SJSA1 (cell line): Measurements from ENCODE around the gene KRTAP10-3. TPM values are rescaled to one million over a fixed set of nuclear protein-coding genes. Genes with fewer than 3 reads are reported as not detected.
A peak's percentile ranks its signal among the peaks of the same experiment; 100 is the strongest.
"Not testable (repeated sequence)": the region's sequence is repeated elsewhere in the genome, so short reads cannot be mapped to it uniquely, and the experiment has no call there.

ENCODE experiments used
- DNase-seq, 2 experiments: peaks; one replicate each; pipeline ENCODE4 v3.0.0-alpha.2; 2015 to 2020; ENCODE audit warnings: low spot score in 2 of 2, low read depth in 1 of 2
- H3K27ac ChIP-seq: fragments of 250-450 bp; sonication (Bioruptor Pico); 2 replicates; pipeline ENCODE4 v1.5.1; 2020; ENCODE audit warnings: mild to moderate bottlenecking, moderate library complexity
- H3K27me3 ChIP-seq: fragments of 250-450 bp; sonication (Bioruptor Pico); replicated peaks from 2 replicates; pipeline ENCODE4 v1.5.1; 2020; ENCODE audit warnings: mild to moderate bottlenecking, moderate library complexity
- H3K36me3 ChIP-seq: fragments of 250-450 bp; sonication (Bioruptor Pico); 2 replicates; pipeline ENCODE4 v1.5.1; 2020; ENCODE audit warnings: mild to moderate bottlenecking
- H3K4me1 ChIP-seq: fragments of 250-450 bp; sonication (Bioruptor Pico); replicated peaks from 2 replicates; pipeline ENCODE4 v1.6.1; 2021; ENCODE audit warnings: mild to moderate bottlenecking
- H3K4me3 ChIP-seq: fragments of 250-450 bp; sonication (Bioruptor Pico); 2 replicates; pipeline ENCODE4 v1.5.1; 2020; ENCODE audit warnings: mild to moderate bottlenecking
- H3K9me3 ChIP-seq: fragments of 250-450 bp; sonication (Bioruptor Pico); replicated peaks from 2 replicates; pipeline ENCODE4 v1.5.1; 2020; ENCODE audit warnings: mild to moderate bottlenecking
- total RNA-seq: library from RNA; depleted of rRNA; stranded (reverse); fragments of >200 nt; shearing (Covaris generic); gene quantifications from 2 replicates; pipeline ENCODE4 v1.2.3, GENCODE V29; 2014

Gene KRTAP10-3
- total RNA-seq, 1 experiment from 2014 or later, result not detected

GRCh38 chr21:44594406-44594916 is 35.9 kb upstream of the KRTAP10-3 start:
- Histone ChIP-seq H3K4me3 (no peak overlapping the region), H3K4me1 (no peaks in the 10 kb centered on the region), H3K36me3 (no peaks in the 10 kb centered on the region), H3K9me3 (no peaks in the 10 kb centered on the region), H3K27me3 (0 out of 2 replicates have a peak, but pooled peaks cover 10% of the 10 kb centered on the region), H3K27ac (no peak overlapping the region)
- peak in 1 of 2 experiments; percentile 16 for DNase-seq

GRCh38 chr21:44593598-44594405 is 35.2 kb upstream of the KRTAP10-3 start:
- peak in 1 of 2 experiments; percentile 32 for DNase-seq
- Histone ChIP-seq H3K27me3 (0 out of 2 replicates have a peak, but pooled peaks cover 9% of the 10 kb centered on the region), H3K9me3 (no peaks in the 10 kb centered on the region; the same call in 1 of the 2 replicates), H3K27ac (no peak overlapping the region), H3K4me1 (no peaks in the 10 kb centered on the region), H3K4me3 (no peak overlapping the region), H3K36me3 (no peaks in the 10 kb centered on the region)

GRCh38 chr21:44592446-44593311 is 34.1 kb upstream of the KRTAP10-3 start, which contains the start of gene KRTAP10-6:
Gene KRTAP10-6, minus strand, starts transcription at chr21:44592505. Its CDS starts 21 bp downstream, at chr21:44592484.
- no peaks in the 10 kb centered on the region for H3K36me3 ChIP-seq
- H3K27ac ChIP-seq, result no peak within 1 kb of the TSS

GRCh38 chr21:44591801-44592130 is 33.2 kb upstream of the KRTAP10-3 start:
- not testable (repeated sequence) for H3K27ac ChIP-seq, H3K27me3 ChIP-seq, DNase-seq, H3K36me3 ChIP-seq, H3K4me1 ChIP-seq, H3K4me3 ChIP-seq, H3K9me3 ChIP-seq

More at GRCh38 chr21:44592446-44593311, 34.1 kb upstream of the KRTAP10-3 start, which contains the start of gene KRTAP10-6:
- no peaks in the 10 kb centered on the region for H3K4me1 ChIP-seq
- no peaks in the 10 kb centered on the region; the same call in 1 of the 2 replicates for H3K9me3 ChIP-seq
- peak in 1 of 2 experiments; percentile 36 for DNase-seq
- H3K27me3 ChIP-seq, result 0 out of 2 replicates have a peak, but pooled peaks cover 6% of the 10 kb centered on the region
- H3K4me3 ChIP-seq, result no peak within 1 kb of the TSS

- H3K27ac ChIP-seq, H3K27me3 ChIP-seq, H3K4me1 ChIP-seq, H3K36me3 ChIP-seq, H3K4me3 ChIP-seq, H3K9me3 ChIP-seq, DNase-seq: not testable (repeated sequence)
Measured at GRCh38 chr21:44590897-44591800, 32.6 kb upstream of the KRTAP10-3 start.

GRCh38 chr21:44590311-44590721 is 31.7 kb upstream of the KRTAP10-3 start:
- no peaks in the 10 kb centered on the region for H3K4me1 ChIP-seq
- no peak overlapping the region for H3K4me3 ChIP-seq
- no peaks in the 10 kb centered on the region for H3K36me3 ChIP-seq
- H3K9me3 ChIP-seq, result no peaks in the 10 kb centered on the region; the same call in 1 of the 2 replicates
- H3K27me3 ChIP-seq, result no peaks in the 10 kb centered on the region
- no peak for DNase-seq
- no peak overlapping the region for H3K27ac ChIP-seq

GRCh38 chr21:44589586-44590305 is 31.2 kb upstream of the KRTAP10-3 start:
- DNase-seq, result no peak
- no peaks in the 10 kb centered on the region for H3K4me1 ChIP-seq

GRCh38 chr21:44589094-44589493 is 30.5 kb upstream of the KRTAP10-3 start:
- DNase-seq, result no peak
- H3K27ac ChIP-seq, result no peak overlapping the region
- H3K9me3 ChIP-seq, result no peaks in the 10 kb centered on the region; the same call in 1 of the 2 replicates
- H3K27me3 ChIP-seq, result peaks cover 8% of the 10 kb centered on the region; the same call in 1 of the 2 replicates
- H3K4me1 ChIP-seq, result no peaks in the 10 kb centered on the region
- no peak overlapping the region for H3K4me3 ChIP-seq
- H3K36me3 ChIP-seq, result no peaks in the 10 kb centered on the region

More at GRCh38 chr21:44589586-44590305, 31.2 kb upstream of the KRTAP10-3 start:
- Histone ChIP-seq H3K36me3 (no peaks in the 10 kb centered on the region), H3K4me3 (no peak overlapping the region), H3K27ac (no peak overlapping the region), H3K9me3 (no peaks in the 10 kb centered on the region; the same call in 1 of the 2 replicates), H3K27me3 (peaks cover 3% of the 10 kb centered on the region; the same call in 1 of the 2 replicates)

- Histone ChIP-seq H3K4me1 (no peaks in the 10 kb centered on the region), H3K36me3 (no peaks in the 10 kb centered on the region), H3K27me3 (peaks cover 8% of the 10 kb centered on the region; the same call in 1 of the 2 replicates), H3K4me3 (no peak overlapping the region), H3K27ac (no peak overlapping the region), H3K9me3 (no peaks in the 10 kb centered on the region; the same call in none of the 2 replicates)
- DNase-seq, result no peak
Measured at GRCh38 chr21:44585892-44586291, 27.3 kb upstream of the KRTAP10-3 start.

GRCh38 chr21:44583800-44584147 is 25.2 kb upstream of the KRTAP10-3 start:
- Histone ChIP-seq H3K9me3 (no peaks in the 10 kb centered on the region; the same call in 1 of the 2 replicates), H3K4me1 (no peaks in the 10 kb centered on the region), H3K4me3 (no peak overlapping the region), H3K27ac (no peak overlapping the region), H3K36me3 (no peaks in the 10 kb centered on the region), H3K27me3 (peaks cover 8% of the 10 kb centered on the region; the same call in 1 of the 2 replicates)
- DNase-seq, result no peak

- Histone ChIP-seq H3K9me3 (no peaks in the 10 kb centered on the region; the same call in 1 of the 2 replicates), H3K36me3 (no peaks in the 10 kb centered on the region), H3K27ac (no peak overlapping the region), H3K4me3 (no peak overlapping the region), H3K4me1 (no peaks in the 10 kb centered on the region), H3K27me3 (peaks cover 8% of the 10 kb centered on the region; the same call in 1 of the 2 replicates)
- no peak for DNase-seq
Measured at GRCh38 chr21:44583089-44583799, 24.6 kb upstream of the KRTAP10-3 start.

- Histone ChIP-seq H3K4me1 (no peaks in the 10 kb centered on the region), H3K4me3 (no peak overlapping the region), H3K9me3 (no peaks in the 10 kb centered on the region; the same call in 1 of the 2 replicates), H3K36me3 (no peaks in the 10 kb centered on the region), H3K27ac (no peak overlapping the region), H3K27me3 (peaks cover 8% of the 10 kb centered on the region; the same call in 1 of the 2 replicates)
- no peak for DNase-seq
Measured at GRCh38 chr21:44582055-44582454, 23.5 kb upstream of the KRTAP10-3 start.
